HG03135 (cell line): Measurements from ENCODE around the gene C6orf52.
"Not testable (repeated sequence)": the region's sequence is repeated elsewhere in the genome, so short reads cannot be mapped to it uniquely, and the experiment has no call there.

ENCODE experiments used
- ATAC-seq: cut with Tn5 transposase; IDR thresholded peaks from one replicate; pipeline ENCODE4 v1.9.1; 2021; ENCODE audit warnings: mild to moderate bottlenecking, moderate library complexity; ENCODE audit not compliant: unreplicated experiment

C6orf52 gene

DNA sequence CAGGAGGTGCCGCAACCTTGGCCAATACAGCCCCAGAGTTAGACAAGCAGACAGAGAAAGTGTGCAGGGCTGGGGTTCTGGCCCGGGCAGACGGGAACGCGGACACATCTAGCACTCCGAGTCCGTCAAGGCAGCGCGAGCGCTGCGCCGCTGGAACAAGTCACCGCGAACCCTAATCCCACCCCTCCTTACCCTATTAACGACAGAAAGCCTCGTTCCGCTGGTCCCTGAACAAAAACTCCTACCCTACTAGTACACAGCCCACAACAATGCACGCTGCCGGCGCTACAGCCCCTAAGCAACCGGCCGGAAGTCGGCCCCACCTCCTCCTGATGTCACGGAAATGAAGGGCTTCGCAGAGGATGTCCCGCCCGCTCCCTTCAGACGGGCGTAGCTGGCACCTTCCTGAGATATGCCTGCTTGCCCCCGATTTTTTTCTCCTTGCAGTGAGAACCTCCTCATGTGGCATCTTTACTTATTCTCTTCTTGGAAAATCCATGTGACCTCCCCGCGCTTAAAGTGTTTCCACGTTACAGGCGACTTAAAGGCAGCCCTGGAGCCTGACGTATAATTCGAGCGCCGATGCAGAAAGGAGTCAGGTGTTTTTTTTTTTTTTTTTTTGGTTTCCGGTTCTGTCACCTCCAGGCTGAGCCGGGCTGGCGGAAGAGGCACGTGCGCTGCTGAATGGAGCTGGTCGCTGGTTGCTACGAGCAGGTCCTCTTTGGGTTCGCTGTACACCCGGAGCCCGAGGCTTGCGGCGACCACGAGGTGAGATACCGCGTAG, at the start of gene C6orf52, which contains the start of gene PAK1IP1:
C6orf52 (minus strand) TSS at position 315 of the 784 bp plus-strand sequence. CDS start 7,066 bp downstream, outside the sequence.
PAK1IP1 (plus strand) TSS at position 671 of the 784 bp plus-strand sequence; CDS start at position 685, 14 bp downstream.
- peak; percentile 97 for ATAC-seq

DNA sequence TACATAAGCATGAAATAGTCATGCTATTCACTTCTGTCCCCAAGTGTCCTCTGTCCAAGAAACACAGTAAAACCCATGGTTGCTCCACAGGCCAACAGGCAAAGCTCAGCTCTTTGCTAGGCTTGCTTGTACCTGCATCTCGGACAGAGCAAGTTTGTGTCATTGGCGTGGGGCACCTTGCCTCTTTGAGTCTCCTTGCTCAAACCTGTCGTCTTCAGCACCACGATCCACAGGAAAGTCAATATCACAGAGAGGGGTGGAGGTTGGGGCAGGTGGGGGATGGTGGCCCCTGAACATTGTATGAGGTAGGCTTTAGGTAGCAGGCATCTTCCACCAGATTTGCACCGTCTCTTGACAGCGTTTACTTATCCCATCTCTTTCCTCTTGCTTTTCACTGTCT, 49.1 kb upstream of the C6orf52 start:
- no peak for ATAC-seq

DNA sequence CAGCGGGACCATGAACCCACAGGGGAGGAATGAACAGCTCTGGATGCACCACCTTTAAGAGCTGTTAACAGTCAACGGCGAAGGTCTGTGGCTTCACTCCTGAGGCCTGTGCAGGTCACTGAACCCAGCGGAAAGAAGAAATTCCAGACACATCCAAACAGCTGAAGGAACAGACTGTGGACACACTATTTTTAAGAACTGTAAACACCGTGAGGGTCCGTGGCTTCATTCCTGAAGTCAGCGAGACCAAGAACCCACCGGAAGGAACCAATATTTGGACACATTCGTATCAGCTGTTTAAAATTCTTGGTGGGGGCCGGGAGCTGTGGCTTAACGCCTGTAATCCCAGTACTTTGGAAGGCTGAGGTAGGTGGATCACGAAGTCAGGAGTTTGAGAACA, 47.8 kb upstream of the C6orf52 start:
- no peak for ATAC-seq

DNA sequence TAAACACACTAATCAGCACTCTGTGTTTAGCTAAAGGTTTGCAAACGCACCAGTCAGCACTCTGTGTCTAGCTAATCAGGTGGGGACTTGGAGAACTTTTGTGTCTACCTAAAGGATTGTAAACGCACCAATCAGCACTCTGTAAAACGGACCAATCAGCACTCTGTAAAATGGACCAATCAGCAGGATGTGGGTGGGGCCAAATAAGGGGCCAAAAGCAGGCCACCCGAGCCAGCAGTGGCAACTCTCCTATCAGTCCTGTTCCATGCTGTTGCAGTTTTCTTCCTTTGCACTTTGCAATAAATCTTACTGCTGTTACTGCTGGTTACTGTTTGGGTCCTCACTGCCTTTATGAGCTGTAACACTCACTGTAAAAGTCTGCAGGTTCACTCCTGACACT, 47.2 kb upstream of the C6orf52 start:
- ATAC-seq, result not testable (repeated sequence)

DNA sequence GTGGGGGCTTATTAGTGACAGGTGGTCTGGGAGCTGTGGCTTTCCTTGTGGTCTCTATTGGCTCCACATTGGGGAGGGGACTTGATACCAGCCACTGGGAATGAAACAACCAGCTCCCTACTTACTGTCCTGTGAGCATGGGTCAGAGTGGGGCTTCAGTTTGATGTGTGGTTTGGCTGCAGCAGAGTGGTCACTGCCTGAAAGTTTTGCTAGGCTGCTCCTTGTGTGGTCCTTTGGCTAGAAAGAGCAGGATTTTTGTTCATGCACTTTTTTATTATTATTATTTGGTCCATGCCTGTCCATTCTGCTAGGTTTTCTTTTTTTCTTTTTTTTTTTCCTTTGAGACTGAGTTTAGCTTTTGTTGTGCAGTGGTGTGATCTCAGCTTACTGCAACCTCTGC, 45.6 kb upstream of the C6orf52 start:
- no peak for ATAC-seq

DNA sequence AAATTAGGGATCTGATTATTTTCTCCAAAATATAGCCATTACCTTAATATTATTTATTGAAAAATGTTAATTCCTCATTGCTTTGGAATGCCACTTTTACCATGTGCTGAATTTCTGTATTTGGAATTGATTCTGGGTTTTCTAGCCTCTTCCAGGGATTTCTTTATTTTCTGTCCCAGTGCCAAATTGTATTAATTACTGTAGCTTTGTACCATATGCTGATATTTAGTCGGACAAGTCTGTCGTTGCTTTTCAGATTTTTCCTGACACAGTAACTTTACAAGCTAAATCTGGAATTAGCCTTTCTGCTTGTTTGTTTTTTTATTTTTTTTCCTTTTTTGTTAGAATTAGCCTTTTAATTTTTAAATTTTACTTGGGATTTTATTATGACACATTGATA, 42.3 kb upstream of the C6orf52 start:
- ATAC-seq, result no peak

DNA sequence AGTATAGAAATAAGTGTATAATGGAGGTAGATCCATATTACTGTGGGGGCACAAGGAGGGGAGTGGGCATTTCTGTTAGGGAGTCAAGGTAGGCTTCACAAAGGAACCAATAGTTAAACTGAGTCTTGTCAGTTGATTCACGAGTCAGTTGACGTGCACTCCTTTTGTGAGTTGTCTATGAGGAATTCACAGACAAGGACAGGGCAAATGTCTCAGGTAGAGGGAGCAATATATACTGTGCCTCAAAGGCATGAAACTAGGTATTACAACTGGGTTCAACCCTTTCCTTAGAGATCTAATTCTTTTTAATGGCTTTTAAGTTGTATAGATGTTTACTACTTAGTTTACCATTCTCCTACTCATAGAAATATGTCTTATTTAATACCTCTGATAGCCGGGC, 39.4 kb upstream of the C6orf52 start:
- ATAC-seq, result no peak

DNA sequence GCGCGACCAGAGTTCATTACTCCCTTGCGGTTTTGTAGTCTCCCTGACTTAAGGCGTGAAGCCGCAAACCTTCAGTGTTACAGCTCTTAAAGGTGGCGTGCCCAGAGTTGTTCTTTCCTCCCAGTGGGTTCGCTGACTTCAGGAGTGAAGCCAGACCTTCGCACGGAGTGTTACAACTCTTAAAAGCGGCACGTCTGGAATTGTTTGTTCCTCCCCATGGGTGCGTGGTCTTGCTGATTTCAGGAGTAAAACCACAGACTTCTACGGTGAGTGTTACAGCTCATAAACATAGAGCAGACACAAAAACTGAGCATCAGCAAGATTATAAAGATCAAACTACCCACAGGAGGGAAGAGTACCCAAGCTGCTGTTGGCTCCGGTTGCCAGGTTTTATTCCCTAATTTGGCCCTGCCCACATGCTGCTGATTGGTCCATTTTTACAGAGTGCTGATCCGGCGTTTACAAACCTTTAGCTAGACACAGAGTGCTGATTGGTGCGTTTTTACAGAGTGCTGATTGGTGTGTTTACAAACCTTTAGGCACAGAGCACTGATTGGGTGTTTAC, 38.8 kb upstream of the C6orf52 start:
- no peak for ATAC-seq

DNA sequence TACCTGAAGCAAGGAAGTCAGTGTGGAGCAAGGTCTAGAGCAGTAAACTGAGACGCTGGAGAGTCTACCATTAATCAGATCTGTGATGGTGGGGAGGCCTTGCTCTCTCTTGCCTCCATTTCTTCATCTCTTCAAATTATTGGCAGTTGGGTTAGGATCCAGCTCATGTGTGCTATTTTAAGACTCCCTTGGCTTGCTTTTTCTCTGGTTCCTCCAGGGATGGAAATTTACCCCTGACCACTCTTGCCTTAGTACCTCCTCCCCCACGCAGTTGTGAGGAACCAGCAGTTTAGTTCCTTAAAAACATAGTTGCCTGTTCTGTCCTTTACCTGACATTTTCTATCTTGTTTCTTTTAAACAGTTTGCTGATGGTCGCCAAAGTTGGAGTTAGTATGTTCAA, 35.8 kb upstream of the C6orf52 start:
- ATAC-seq, result no peak

DNA sequence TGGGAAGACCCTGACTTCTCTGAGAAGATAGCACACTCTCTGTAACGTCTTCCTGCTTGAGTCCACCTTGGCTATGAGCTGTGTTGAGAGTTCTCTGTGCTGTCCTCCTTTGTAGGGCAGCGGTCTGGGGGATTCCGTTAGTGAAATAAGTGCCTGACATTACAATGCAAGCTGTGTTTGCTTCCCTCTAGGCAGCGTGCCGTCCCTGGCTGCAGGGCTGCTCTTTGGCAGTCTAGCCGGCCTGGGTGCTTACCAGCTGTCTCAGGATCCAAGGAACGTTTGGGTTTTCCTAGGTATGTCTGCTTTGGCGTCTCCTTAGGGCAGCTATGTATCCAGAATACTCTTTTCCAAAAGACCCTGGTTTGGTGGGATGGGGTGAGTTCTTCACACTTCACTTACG, 31.3 kb upstream of the C6orf52 start:
- no peak for ATAC-seq

DNA sequence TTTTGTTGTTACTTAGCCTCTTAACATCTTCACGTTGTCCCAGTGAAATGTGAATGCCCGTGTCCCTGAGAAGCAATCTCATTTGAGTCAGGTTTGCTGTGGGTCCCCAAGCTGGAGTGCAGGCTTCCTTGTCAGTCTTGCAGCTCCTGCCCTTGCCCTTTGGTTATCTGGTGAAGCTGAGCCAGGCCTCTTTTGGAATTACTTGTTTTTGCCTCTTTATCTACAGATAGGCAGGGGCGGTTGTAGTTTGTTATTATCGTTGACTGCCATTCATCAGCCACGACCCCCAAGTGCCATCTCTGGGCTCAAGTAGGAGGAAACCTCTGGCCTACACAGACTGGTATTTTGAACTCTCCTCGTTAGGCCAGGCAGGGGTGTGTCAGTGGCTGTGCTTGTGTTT, 30.6 kb upstream of the C6orf52 start:
- ATAC-seq, result no peak

DNA sequence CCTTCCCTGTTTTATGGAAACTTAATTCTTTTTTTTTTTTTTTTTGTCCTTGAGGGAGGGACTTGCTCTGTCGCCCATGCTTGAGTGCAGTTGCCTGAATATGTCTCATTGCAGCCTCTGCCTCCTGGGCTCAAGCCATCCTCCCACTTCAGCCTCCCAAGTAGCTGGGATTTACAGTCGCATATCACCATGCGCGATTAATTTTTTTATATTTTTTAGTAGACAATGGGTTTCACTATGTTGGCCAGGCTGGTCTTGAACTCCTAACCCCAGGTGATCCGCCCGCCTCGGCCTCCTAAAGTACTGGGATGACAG, 29.1 kb upstream of the C6orf52 start:
- no peak for ATAC-seq

DNA sequence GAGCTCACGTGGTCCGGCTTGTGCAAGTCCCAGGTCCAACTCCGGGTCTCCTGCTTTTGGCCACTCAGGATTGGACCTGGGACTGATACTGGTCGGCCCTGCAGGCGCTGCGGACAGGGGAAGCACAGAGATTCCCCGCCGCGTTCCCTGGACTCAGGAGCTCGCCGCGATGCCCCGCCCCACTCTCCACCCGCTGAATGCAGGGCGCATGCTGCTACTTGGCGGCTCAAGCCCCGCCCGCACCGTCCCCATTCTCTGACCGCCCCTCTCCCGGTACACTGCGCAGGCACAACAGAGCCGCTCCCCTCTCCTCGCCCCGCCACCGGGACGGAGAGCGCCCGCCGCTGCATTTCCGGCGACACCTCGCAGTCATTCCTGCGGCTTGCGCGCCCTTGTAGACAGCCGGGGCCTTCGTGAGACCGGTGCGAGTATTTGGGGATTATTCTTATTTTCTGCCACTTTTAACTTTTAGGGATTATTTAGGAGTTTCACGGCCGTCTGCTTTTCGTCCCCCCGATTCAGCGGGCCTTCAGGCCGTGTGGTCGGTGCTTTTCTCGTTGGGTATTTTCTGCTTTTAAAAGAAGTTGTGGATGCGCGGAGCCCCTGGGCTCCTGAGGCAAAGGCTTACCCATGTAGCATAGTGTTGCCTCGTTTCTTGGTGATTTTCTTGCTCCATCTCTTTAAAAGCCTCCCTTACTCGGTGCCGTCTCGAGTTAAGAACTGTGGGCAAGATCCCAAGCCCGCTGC, 28.6 kb upstream of the C6orf52 start, which contains the start of gene TMEM14C:
TMEM14C (plus strand) TSS at position 251 of the 747 bp plus-strand sequence. CDS start 1,544 bp downstream, outside the sequence.
- ATAC-seq, result peak; percentile 96

DNA sequence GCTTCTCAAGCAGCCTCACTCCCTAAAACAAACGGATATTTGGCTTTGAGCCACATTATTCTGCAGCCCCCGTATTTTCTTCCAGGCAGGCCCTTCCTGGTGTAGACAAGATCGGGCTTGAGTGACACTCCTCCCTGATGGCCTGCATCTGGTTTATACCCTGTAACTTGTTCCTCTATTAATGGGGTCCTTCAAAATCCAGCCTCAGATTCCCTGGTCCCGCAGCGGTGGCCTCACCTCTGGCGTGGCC, 28.1 kb upstream of the C6orf52 start:
- ATAC-seq, result no peak

DNA sequence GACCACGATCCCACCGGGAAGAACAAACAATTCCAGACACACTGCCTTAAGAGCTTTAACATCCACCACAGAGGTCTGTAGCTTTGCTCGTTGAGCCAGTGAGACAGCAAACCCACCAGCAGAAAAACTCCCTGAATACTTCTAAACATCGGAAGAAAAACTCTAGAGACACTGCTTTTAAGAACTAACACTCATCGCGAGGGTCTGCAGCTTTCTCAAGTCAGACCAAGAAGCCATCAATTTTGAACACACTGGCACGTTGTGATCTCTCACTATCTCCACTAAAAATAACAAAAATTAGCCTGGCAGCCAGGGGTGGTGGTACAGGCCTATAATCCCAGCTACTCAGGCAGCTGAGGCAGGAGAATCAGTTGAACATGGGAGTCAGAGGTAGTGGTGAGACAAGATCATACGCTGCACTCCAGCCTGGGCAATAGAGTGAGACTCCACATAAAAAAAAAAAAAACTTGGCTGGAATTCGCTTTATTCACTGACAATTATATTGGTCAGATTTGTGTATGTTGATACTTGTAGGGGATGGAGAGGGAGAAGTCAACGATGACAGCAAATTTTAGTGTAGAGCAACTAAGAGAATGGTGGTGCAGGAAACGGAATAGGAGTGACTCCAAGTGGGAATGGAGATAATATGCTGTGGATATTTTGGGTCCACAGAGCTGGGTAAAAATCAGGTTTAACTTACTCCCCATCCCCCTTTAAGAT, 27.6 kb upstream of the C6orf52 start:
- no peak for ATAC-seq

DNA sequence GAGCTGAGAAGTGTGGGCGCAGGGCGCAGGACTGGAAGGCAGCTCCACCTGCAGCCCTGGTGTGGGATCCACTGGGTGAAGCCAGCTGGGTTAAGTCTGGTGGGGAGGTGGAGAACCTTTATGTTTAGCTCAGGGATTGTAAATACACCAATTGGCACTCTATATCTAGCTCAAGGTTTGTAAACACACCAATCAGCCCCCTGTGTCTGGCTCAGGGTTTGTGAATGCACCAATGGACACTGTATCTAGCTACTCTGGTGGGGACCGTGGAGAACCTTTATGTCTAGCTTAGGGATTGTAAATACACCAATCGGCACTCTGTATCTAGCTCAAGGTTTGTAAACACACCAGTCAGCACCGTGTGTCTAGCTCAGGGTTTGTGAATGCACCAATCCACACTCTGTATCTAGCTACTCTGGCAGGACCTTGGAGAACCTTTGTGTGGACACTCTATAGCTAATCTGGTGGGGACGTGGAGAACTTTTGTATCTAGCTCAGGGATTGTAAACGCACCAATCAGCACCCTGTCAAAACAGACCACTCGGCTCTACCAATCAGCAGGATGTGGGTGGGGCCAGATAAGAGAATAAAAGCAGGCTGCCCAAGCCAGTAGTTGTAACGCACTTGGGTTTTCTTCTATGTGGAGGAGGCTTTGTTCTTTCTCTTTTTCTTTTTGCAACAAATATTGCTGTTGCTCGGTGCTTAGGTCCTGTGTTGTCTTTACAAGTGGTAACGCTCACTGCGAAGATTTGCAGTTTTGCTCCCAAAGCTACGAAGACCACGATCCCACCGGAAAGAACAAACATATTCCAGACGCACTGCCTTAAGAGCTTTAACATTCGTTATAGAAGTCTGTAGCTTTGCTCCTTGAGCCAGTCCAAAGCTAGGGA, 26.8 kb upstream of the C6orf52 start:
- ATAC-seq, result not testable (repeated sequence)

DNA sequence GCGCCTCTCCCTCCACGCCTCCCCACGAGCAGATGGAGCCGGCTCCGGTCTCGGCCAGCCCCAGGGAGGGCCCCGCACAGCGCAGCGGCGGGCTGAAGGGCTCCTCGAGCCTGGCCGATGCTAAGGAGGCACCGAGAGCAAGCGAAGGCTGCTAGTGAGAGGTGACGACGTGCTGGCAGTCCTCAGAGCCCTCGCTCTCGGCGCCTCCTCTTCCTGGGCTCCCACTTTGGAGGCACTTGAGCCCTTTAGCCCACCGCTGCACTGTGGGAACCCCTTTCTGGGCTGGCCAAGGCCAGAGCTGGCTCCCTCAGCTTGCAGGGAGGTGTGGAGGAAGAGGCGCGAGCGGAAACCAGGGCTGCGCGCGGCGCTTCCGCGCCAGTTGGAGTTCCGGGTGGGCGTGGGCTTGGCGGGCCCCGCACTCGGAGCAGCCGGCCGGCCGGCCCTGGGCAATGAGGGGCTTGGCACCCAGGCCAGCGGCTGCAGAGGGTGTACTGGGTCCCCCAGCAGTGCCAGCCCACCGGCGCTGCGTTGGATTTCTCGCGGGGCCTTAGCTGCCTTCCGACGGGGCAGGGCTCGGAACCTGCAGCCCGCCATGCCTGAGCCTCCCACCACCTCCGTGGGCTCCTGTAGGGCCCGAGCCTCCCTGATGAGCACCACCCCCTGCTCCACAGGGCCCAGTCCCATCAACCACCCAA, 26.0 kb upstream of the C6orf52 start:
- ATAC-seq, result peak; percentile 35

DNA sequence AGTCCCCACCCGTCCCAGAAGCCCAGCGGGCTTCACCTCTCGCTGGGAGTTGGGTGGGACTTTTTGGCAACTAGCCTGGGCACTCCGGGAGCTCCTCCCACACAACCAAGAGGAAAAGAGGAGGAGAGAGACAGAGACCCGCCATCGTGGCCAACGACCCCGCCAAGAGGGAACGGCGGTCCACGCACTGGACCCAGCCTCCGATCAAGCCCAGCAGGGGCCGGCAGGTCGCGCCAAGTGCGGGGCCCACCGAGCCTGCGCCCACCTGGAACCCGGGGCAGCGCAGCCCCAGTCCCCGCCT, 25.5 kb upstream of the C6orf52 start:
- ATAC-seq, result no peak

DNA sequence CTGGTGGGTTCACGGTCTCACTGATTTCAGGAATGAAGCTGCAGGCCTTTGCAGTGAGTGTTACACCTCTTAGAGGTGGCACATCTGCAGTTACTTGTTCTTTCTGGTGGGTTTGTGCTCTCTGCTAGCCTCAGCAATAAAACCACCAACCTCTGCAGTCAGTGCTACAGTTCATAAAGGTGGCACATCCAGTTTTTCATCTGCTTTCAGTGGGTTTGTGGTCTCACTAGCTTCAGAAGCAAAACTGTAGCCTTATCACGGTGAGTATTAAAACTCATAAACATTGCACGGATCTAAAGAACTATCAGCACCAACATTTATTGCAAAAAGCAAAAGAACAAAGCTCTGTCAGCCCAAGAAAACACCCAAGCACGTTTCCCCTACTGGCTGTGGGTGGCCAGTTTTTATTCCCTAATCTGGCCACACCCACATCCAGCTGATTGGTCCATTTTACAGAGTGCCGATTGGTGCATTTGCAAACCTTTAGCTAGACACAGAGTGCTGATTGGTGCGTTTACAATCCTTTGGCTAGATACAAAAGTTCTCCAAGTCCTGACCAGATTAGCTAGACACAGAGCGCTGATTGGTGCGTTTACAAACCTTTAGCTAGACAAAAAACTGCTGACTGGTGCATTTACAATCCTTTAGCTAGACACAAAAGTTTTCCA, 25.0 kb upstream of the C6orf52 start:
- no peak for ATAC-seq

DNA sequence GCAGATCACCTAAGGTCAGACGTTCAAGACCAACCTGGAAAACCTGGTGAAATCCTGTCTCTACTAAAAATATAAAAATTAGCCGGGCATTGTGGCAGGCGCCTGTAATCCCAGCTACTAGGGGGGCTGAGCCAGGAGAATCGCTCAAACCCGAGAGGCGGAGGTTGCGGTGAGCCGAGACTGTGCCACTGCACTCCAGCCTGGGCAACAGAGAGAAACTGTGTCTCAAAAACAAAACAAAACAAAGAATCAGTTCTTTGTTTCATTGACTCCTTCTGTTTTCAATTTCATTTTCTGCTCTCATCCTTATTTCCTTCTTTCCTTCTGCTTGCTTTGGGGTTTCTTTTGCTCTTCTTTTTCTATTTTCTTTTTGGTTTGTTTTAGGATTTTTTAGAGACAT, 19.5 kb upstream of the C6orf52 start:
- ATAC-seq, result no peak
